ENCODE data around the gene OR52H1. TPM values are rescaled to one million over a fixed set of nuclear protein-coding genes. Genes with fewer than 3 reads are reported as not detected.

OR52H1 gene
- total RNA-seq, 1 experiment from 2014 or later = not detected

GRCh38 chr11:5581014-5581413 lies 32.7 kb upstream of the OR52H1 start:
- no peak overlapping the region for H3K4me3 ChIP-seq (ENCODE audit: low read depth, low read length, poor library complexity, severe bottlenecking)
- no peak for TF ChIP-seq EZH2 (IDR thresholded peaks at IDR 0.05; ENCODE audit: borderline replicate concordance, low read depth, low read length, poor library complexity, severe bottlenecking)
- TF ChIP-seq, protein P1, sequence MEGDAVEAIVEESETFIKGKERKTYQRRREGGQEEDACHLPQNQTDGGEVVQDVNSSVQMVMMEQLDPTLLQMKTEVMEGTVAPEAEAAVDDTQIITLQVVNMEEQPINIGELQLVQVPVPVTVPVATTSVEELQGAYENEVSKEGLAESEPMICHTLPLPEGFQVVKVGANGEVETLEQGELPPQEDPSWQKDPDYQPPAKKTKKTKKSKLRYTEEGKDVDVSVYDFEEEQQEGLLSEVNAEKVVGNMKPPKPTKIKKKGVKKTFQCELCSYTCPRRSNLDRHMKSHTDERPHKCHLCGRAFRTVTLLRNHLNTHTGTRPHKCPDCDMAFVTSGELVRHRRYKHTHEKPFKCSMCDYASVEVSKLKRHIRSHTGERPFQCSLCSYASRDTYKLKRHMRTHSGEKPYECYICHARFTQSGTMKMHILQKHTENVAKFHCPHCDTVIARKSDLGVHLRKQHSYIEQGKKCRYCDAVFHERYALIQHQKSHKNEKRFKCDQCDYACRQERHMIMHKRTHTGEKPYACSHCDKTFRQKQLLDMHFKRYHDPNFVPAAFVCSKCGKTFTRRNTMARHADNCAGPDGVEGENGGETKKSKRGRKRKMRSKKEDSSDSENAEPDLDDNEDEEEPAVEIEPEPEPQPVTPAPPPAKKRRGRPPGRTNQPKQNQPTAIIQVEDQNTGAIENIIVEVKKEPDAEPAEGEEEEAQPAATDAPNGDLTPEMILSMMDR (conservative IDR thresholded peaks at IDR 0.05; ENCODE audit: low read depth, low read length) = no peak
- H3K4me1 ChIP-seq (ENCODE audit: insufficient read depth, low read length, poor library complexity, severe bottlenecking) = no peaks in the 10 kb centered on the region
- H3K27me3 ChIP-seq (replicated peaks; ENCODE audit: insufficient read depth, low read depth, low read length, poor library complexity) = no peaks in the 10 kb centered on the region
- no peaks in the 10 kb centered on the region for H3K36me3 ChIP-seq (ENCODE audit: insufficient read depth, low read length, poor library complexity, severe bottlenecking)
- no peak overlapping the region for H3K27ac ChIP-seq (ENCODE audit: low read depth, low read length, poor library complexity, severe bottlenecking)
- POLR2A ChIA-PET (ENCODE audit: low non-redundant PET) = no interaction called here
- H3K9me3 ChIP-seq (ENCODE audit: low read depth, low read length, poor library complexity, severe bottlenecking) = no peaks in the 10 kb centered on the region
- no peak for DNase-seq (ENCODE audit: low spot score)
- intact Hi-C loops (cut with micrococcal nuclease; ENCODE audit: unreplicated experiment) = no loop called here
- CTCF ChIA-PET = no interaction called here
- BruUV-seq (replicated peaks) = no TSS peak

GRCh38 chr11:5580577-5580976 lies 32.2 kb upstream of the OR52H1 start, which contains the start of gene OR52B6:
OR52B6 (plus strand) TSS chr11:5580877; CDS start chr11:5580877, 0 bp downstream.
- Histone ChIP-seq H3K4me1 (ENCODE audit: insufficient read depth, low read length, poor library complexity, severe bottlenecking) (no peaks in the 10 kb centered on the region), H3K27me3 (replicated peaks; ENCODE audit: insufficient read depth, low read depth, low read length, poor library complexity) (no peaks in the 10 kb centered on the region), H3K27ac (ENCODE audit: low read depth, low read length, poor library complexity, severe bottlenecking) (no peak within 1 kb of the TSS), H3K9me3 (ENCODE audit: low read depth, low read length, poor library complexity, severe bottlenecking) (no peaks in the 10 kb centered on the region), H3K4me3 (ENCODE audit: low read depth, low read length, poor library complexity, severe bottlenecking) (no peak within 1 kb of the TSS), H3K36me3 (ENCODE audit: insufficient read depth, low read length, poor library complexity, severe bottlenecking) (no peaks in the 10 kb centered on the region)
- no peak for TF ChIP-seq EZH2 (IDR thresholded peaks at IDR 0.05; ENCODE audit: borderline replicate concordance, low read depth, low read length, poor library complexity, severe bottlenecking)
- TF ChIP-seq, protein P1 (conservative IDR thresholded peaks at IDR 0.05; ENCODE audit: low read depth, low read length) = no peak
- CTCF ChIA-PET = no interaction called here
- POLR2A ChIA-PET (ENCODE audit: low non-redundant PET) = no interaction called here
- no peak for DNase-seq (ENCODE audit: low spot score)
- intact Hi-C loops (cut with micrococcal nuclease; ENCODE audit: unreplicated experiment) = no loop called here
- no TSS peak for BruUV-seq (replicated peaks)

GRCh38 chr11:5577101-5577500 lies 28.8 kb upstream of the OR52H1 start:
- Histone ChIP-seq H3K4me3 (ENCODE audit: low read depth, low read length, poor library complexity, severe bottlenecking) (no peak overlapping the region), H3K27ac (ENCODE audit: low read depth, low read length, poor library complexity, severe bottlenecking) (no peak overlapping the region), H3K36me3 (ENCODE audit: insufficient read depth, low read length, poor library complexity, severe bottlenecking) (no peaks in the 10 kb centered on the region), H3K9me3 (ENCODE audit: low read depth, low read length, poor library complexity, severe bottlenecking) (no peaks in the 10 kb centered on the region), H3K4me1 (ENCODE audit: insufficient read depth, low read length, poor library complexity, severe bottlenecking) (no peaks in the 10 kb centered on the region), H3K27me3 (replicated peaks; ENCODE audit: insufficient read depth, low read depth, low read length, poor library complexity) (no peaks in the 10 kb centered on the region)
- ChIA-PET CTCF (no interaction called here), POLR2A (ENCODE audit: low non-redundant PET) (no interaction called here)
- no peak for DNase-seq (ENCODE audit: low spot score)
- TF ChIP-seq, protein P1 (conservative IDR thresholded peaks at IDR 0.05; ENCODE audit: low read depth, low read length) = no peak
- TF ChIP-seq EZH2 (IDR thresholded peaks at IDR 0.05; ENCODE audit: borderline replicate concordance, low read depth, low read length, poor library complexity, severe bottlenecking) = no peak
- intact Hi-C loops (cut with micrococcal nuclease; ENCODE audit: unreplicated experiment) = no loop called here
- no TSS peak for BruUV-seq (replicated peaks)
